ELR (cell line): ENCODE results near the gene SCN9A.
"Not testable (repeated sequence)": the region's sequence is repeated elsewhere in the genome, so short reads cannot be mapped to it uniquely, and the experiment has no call there.

Experiments used
- DNase-seq: peaks from one replicate; pipeline ENCODE4 v3.0.0-alpha.2; 2015; ENCODE audit warnings: low read depth

Gene SCN9A

GRCh38 chr2:166334805-166335204, 40.9 kb downstream of the SCN9A start:
- DNase-seq, result no peak

GRCh38 chr2:166333801-166334200, 41.9 kb downstream of the SCN9A start:
- DNase-seq, result peak; percentile 44

GRCh38 chr2:166332106-166332505, 43.6 kb downstream of the SCN9A start:
- no peak for DNase-seq

DNA sequence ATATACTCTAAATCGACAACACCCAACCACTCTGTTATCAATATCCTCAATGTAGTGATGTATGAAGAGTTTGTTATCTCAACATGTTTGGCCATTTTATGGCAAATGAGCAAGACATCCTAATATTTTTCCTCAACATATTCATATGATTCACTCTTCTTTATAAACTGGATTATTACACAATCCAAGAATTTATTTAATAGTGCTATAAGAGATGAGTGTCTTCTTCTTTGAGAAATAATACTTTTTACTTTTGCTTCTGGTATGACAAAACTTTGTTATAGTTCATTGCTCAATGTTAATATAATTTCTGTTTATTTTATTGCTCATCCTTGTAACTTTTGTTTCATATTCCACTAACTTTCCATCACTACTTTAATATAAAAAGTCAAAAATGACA, 44.3 kb downstream of the SCN9A start:
- DNase-seq, result no peak

DNA sequence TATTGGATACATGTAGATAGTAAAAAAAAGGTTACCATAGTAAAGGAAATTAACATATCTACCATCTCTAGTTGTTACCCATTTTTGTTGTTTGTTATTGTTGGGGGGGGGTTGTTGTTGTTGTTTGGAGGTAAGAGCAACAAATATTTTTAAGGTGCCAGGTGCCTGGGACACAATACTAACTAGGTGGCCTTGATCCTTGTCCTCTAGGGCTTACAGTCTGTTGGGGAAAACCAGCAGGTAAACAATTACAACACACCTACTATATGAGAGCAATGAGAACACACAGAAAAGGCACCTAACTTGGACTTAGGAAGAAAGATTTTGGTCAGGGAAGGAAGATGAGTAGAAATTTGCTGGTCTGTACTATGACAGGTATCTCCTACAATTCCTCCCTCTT, 46.3 kb downstream of the SCN9A start:
- no peak for DNase-seq

DNA sequence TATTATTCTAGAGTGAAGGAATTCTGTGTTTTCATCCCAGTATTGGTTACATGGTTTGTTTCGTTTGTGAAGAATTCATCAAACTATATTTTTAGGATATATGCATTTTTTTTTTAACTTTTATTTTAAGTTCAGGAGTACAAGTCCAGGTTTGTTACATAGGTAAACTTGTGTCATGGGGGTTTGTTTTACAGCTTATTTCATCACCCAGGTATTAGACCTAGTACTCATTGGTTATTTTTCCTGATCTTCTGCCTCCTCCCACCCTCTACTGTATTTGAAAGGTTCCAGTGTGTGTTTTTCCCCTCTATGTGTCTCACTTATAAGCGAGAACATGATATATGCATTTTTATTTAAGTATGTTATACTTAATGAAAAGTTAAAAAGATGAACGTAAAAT, 47.6 kb downstream of the SCN9A start:
- no peak for DNase-seq

- DNase-seq, result no peak
These were observed 54.7 kb downstream of the SCN9A start for GRCh38 chr2:166321076-166321475.

GRCh38 chr2:166314022-166314759, 61.6 kb downstream of the SCN9A start:
- peak; percentile 92 for DNase-seq

- DNase-seq, result not testable (repeated sequence)
These were observed 62.9 kb downstream of the SCN9A start for GRCh38 chr2:166312863-166313262.

GRCh38 chr2:166307326-166307725, 68.4 kb downstream of the SCN9A start:
- DNase-seq, result no peak

DNA sequence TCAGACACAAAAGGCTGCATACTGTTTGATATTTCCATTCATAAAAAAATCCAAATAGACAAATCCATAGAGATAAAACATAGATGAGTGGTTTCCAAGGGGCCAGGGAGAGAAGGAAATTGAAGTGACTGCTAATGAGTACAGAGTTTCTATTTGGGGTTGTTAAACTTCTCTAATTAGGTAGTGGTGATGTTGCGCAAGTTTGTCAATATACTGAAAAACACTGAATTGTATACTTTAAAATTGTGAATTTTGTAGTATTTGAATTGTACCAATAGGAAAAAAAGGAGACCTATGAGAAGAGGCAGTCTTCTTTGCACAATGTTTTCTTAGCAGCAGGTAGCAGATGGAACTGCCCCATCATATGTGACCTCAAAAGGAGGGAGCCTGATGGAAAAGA, 71.1 kb downstream of the SCN9A start:
- DNase-seq, result no peak

- DNase-seq, result no peak
These were observed 73.7 kb downstream of the SCN9A start for GRCh38 chr2:166302036-166302435.

GRCh38 chr2:166297951-166298350, 77.8 kb downstream of the SCN9A start:
- DNase-seq, result no peak

- DNase-seq, result peak; percentile 42
These were observed 81.8 kb downstream of the SCN9A start for GRCh38 chr2:166293984-166294383.

GRCh38 chr2:166285215-166285614, 90.5 kb downstream of the SCN9A start:
- no peak for DNase-seq

GRCh38 chr2:166284359-166284758, 91.4 kb downstream of the SCN9A start:
- no peak for DNase-seq

DNA sequence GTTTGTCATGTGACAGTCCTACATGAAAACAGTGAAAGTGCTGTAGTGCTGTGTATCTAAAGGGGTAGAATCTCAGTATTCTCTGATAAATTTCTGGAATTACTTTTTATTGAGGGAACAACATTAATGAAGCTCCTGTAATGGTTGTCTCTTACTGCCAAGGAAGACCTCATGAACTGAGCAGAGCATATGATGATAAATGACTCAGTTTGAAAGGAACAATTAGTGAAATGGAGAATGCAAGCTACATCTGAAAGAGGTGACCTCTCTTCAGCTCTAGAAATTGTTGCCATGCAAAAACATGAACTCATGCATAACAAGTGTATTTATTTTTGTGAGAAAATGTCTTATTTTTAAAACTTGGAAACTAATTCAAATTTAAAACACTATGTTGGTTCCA, 93.6 kb downstream of the SCN9A start:
- DNase-seq, result no peak

DNA sequence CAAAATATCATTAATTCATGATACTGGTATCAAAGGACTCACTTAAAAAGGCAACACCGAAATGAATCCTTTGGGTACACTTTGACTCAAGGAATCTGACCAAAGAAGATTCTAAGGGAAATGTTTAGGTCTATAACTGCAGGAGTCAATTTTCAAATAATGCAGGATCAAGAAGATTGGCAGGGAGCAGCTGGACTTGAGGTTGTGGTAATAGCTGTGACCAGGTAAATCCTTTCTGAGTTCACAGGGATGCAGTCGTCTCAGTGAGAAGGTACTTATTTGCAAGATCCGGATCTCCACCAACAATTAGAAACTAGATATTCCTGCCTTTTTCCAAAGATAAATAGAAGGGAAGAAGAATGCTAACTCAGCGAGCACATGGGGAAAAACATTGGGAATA, 96.9 kb downstream of the SCN9A start:
- no peak for DNase-seq

DNA sequence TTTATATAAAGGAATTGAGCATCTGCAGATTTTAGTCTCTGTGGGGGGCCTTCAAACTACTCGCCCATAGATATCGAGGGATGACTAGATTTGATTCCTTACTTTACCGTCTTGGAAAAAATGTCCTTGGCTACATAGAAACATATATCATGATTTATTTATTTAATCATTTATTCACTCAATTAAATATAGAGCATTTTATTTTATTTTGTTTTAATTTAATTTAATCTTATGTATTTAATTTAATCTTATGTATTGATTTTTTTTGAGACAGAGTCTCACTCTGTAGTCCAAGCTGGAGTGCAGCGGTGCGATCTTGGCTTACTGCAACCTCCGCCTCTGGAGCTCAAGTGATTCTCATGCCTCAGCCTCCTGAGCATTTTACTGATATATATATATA, 105.4 kb downstream of the SCN9A start:
- DNase-seq, result no peak

DNA sequence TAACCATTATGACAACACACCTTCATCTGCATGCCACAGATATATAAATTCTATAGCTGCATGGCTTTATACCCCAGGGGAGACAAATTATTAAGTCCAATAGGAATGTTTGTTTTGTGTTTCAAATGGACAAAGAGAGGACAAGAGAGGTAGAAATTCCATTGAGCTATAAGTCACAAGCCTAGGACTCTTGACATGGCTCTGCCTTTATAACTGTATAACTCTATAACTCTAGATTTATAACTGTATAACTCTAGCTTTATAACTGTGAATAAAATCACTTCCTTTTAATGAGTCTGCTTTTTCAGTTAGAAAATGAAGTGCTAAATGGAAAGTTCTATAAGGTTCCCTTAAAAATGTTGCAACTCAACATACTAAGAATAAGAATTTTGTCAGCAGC, 106.4 kb downstream of the SCN9A start:
- DNase-seq, result no peak

DNA sequence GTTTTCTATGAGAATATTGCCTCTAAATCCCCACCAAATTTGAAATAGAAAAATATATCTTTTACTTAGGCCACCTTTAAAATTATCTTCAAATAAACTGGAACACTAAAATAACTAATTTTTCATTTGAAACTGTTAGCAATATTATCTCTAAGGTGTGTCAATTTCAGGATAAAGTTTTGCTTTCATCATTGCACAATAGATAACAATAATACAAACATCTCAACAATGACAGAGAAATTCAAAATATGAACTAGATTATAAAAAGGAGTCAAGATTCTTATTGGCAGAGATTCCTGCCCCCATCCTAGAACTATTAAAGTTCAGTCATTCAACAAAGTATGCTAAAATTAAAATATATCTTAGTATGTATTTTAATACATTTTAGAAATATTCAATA, 117.9 kb downstream of the SCN9A start:
- DNase-seq, result no peak

- DNase-seq, result no peak
These were observed 118.8 kb downstream of the SCN9A start for GRCh38 chr2:166256896-166257295.

GRCh38 chr2:166249318-166249717, 126.4 kb downstream of the SCN9A start:
- no peak for DNase-seq

GRCh38 chr2:166246901-166247300, 128.8 kb downstream of the SCN9A start:
- DNase-seq, result no peak
